ENCODE measurements around the gene GAB2. TPM values are rescaled to one million over a fixed set of nuclear protein-coding genes. Genes with fewer than 3 reads are reported as not detected.

GAB2 gene
- total and polyA plus RNA-seq, 2 of the 13 experiments (the other 11 are each of a cell fraction or from before 2014, with no cell fraction given): 4.1 to 8.6 TPM

DNA sequence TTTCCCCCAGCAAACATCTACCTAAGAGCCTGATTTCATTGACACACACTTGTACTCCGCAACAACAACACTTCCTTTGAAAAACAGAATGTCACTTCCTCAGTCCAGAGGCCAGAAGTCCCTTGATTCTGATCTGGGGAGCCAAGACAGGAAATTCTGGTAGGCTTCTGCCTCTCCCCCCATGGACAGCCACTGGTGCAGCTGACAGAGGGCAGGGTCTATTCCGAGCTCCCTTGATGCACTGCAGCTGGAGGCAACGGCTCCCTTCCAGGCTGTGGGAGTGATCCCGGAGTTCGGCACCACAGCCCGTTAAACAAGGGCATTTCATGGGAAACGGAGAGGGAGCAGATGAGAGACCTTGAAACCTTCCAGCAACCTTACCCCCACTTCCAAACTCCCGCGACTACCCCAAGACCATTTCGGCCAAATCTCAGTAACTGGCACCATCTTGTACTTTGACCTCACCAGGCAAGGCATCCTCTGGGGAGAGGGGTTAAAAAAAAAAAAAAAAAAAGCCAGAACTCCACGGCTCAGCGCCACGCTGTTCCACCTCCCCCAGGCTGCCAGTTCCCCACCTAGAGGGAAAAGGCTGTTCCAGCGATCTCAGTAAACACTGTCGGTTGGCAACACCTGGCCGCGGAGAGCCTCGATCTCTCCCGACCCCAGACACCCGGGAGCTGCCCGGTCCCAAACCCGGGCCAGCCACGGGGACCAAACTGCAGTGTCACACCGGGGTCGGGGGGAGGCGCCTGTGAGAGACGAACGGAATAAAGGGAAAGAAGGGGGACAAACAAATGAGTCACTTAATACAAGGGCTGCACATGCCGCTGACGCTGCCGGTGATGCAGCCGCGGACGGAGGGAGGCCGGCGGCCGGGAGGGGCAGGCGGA lies 1.1 kb downstream of the GAB2 start (continued):
- TF ChIP-seq FOXK1 (CRISPR knock-in tag; IDR thresholded peaks at IDR 0.05; ENCODE audit: borderline replicate concordance, low read depth): 0 out of 2 replicates have a peak, but pooled peaks have one; percentile 31
- peak; percentile 9; the same call in 1 of the 2 replicates for TF ChIP-seq MEIS1 (CRISPR knock-in tag; IDR thresholded peaks at IDR 0.05; ENCODE audit: borderline replicate concordance)
- no peak for TF ChIP-seq SOX6 (IDR thresholded peaks at IDR 0.05)
- TF ChIP-seq SOX6 (CRISPR knock-in tag; IDR thresholded peaks at IDR 0.05): peak; percentile 27
- TF ChIP-seq, protein P1, sequence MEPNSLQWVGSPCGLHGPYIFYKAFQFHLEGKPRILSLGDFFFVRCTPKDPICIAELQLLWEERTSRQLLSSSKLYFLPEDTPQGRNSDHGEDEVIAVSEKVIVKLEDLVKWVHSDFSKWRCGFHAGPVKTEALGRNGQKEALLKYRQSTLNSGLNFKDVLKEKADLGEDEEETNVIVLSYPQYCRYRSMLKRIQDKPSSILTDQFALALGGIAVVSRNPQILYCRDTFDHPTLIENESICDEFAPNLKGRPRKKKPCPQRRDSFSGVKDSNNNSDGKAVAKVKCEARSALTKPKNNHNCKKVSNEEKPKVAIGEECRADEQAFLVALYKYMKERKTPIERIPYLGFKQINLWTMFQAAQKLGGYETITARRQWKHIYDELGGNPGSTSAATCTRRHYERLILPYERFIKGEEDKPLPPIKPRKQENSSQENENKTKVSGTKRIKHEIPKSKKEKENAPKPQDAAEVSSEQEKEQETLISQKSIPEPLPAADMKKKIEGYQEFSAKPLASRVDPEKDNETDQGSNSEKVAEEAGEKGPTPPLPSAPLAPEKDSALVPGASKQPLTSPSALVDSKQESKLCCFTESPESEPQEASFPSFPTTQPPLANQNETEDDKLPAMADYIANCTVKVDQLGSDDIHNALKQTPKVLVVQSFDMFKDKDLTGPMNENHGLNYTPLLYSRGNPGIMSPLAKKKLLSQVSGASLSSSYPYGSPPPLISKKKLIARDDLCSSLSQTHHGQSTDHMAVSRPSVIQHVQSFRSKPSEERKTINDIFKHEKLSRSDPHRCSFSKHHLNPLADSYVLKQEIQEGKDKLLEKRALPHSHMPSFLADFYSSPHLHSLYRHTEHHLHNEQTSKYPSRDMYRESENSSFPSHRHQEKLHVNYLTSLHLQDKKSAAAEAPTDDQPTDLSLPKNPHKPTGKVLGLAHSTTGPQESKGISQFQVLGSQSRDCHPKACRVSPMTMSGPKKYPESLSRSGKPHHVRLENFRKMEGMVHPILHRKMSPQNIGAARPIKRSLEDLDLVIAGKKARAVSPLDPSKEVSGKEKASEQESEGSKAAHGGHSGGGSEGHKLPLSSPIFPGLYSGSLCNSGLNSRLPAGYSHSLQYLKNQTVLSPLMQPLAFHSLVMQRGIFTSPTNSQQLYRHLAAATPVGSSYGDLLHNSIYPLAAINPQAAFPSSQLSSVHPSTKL (CRISPR knock-in tag; IDR thresholded peaks at IDR 0.05): peak; percentile 40
- TF ChIP-seq ZNF879 (CRISPR knock-in tag; IDR thresholded peaks at IDR 0.05): no peak
- TF ChIP-seq ZMYM4 (CRISPR knock-in tag; IDR thresholded peaks at IDR 0.05): peak; percentile 68
- TF ChIP-seq ZNF605 (CRISPR knock-in tag; IDR thresholded peaks at IDR 0.05): peak; percentile 93
- TF ChIP-seq MIXL1 (CRISPR knock-in tag; IDR thresholded peaks at IDR 0.05): 0 out of 2 replicates have a peak, but pooled peaks have one; percentile 20
- TF ChIP-seq, protein P2, sequence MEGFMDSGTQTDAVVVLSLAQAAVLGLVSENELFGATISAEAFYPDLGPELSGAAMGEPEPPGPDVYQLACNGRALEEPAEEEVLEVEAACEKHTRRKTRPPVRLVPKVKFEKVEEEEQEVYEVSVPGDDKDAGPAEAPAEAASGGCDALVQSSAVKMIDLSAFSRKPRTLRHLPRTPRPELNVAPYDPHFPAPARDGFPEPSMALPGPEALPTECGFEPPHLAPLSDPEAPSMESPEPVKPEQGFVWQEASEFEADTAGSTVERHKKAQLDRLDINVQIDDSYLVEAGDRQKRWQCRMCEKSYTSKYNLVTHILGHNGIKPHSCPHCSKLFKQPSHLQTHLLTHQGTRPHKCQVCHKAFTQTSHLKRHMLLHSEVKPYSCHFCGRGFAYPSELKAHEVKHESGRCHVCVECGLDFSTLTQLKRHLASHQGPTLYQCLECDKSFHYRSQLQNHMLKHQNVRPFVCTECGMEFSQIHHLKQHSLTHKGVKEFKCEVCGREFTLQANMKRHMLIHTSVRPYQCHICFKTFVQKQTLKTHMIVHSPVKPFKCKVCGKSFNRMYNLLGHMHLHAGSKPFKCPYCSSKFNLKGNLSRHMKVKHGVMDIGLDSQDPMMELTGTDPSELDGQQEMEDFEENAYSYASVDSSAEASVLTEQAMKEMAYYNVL (CRISPR knock-in tag; IDR thresholded peaks at IDR 0.05; ENCODE audit: borderline replicate concordance): no peak
- no peak for TF ChIP-seq TEF (CRISPR knock-in tag; IDR thresholded peaks at IDR 0.05)
- TF ChIP-seq NAIF1 (CRISPR knock-in tag; IDR thresholded peaks at IDR 0.05; ENCODE audit: borderline replicate concordance): peak; percentile 77
- TF ChIP-seq, protein P3, sequence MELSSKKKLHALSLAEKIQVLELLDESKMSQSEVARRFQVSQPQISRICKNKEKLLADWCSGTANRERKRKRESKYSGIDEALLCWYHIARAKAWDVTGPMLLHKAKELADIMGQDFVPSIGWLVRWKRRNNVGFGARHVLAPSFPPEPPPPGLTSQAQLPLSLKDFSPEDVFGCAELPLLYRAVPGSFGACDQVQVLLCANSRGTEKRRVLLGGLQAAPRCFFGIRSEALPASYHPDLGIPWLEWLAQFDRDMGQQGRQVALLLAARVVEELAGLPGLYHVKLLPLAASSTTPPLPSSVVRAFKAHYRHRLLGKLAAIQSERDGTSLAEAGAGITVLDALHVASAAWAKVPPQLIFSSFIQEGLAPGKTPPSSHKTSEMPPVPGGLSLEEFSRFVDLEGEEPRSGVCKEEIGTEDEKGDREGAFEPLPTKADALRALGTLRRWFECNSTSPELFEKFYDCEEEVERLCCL (CRISPR knock-in tag; IDR thresholded peaks at IDR 0.05; ENCODE audit: borderline replicate concordance): no peak
- peak; percentile 56 for TF ChIP-seq NR2C2 (CRISPR knock-in tag; IDR thresholded peaks at IDR 0.05; ENCODE audit: borderline replicate concordance)
- no peak for TF ChIP-seq NR1H2 (CRISPR knock-in tag; IDR thresholded peaks at IDR 0.05; ENCODE audit: borderline replicate concordance, low read depth)
- no peak for TF ChIP-seq ZNF253 (CRISPR knock-in tag; IDR thresholded peaks at IDR 0.05; ENCODE audit: borderline replicate concordance)
- TF ChIP-seq ZNF619 (CRISPR knock-in tag; IDR thresholded peaks at IDR 0.05): peak; percentile 21; the same call in 1 of the 2 replicates
- no peak for TF ChIP-seq ZNF550 (CRISPR knock-in tag; IDR thresholded peaks at IDR 0.05; ENCODE audit: borderline replicate concordance)
- 0 out of 2 replicates have a peak, but pooled peaks have one; percentile 21 for TF ChIP-seq ZNF451 (CRISPR knock-in tag; IDR thresholded peaks at IDR 0.05)
- no peak for TF ChIP-seq ETV6 (CRISPR knock-in tag; conservative IDR thresholded peaks at IDR 0.05)
- TF ChIP-seq LCORL (IDR thresholded peaks at IDR 0.05): no peak
- TF ChIP-seq LCORL (CRISPR knock-in tag; IDR thresholded peaks at IDR 0.05): peak; percentile 79; the same call in 1 of the 2 replicates
